SK-N-MC (cell line): ENCODE measurements around the gene MYRFL.

Source experiments
- DNase-seq: peaks from one replicate; pipeline ENCODE4 v3.0.0-alpha.2; 2011; ENCODE audit warnings: low read depth, low spot score
- H3K27ac ChIP-seq: fragments of 200-600 bp; sonication (generic); 2 replicates; pipeline ENCODE4 v1.5.1; 2016; ENCODE audit warnings: mixed run types
- H3K36me3 ChIP-seq: fragments of 200-600 bp; sonication (generic); 2 replicates; pipeline ENCODE4 v1.6.1; 2017; ENCODE audit warnings: antibody characterized with exemption, low read length, mixed read lengths; ENCODE audit not compliant: insufficient read depth
- H3K4me3 ChIP-seq: fragments of 200-600 bp; sonication (generic); 2 replicates; pipeline ENCODE4 v1.5.1; 2016
- H3K9ac ChIP-seq: fragments of 200-600 bp; sonication (generic); 2 replicates; pipeline ENCODE4 v1.8.0; 2017; ENCODE audit warnings: mixed run types, mixed read lengths; ENCODE audit not compliant: insufficient read length
- H3K9me3 ChIP-seq: fragments of 200-600 bp; sonication (generic); 2 replicates; pipeline ENCODE4 v1.6.1; 2017; ENCODE audit warnings: low read depth, mild to moderate bottlenecking, antibody characterized with exemption, low read length, moderate library complexity, mixed read lengths
- EZH2 ChIP-seq: fragments of 200-600 bp; sonication (generic); IDR thresholded peaks from one replicate; pipeline ENCODE4 v1.6.1; 2017; ENCODE audit warnings: antibody characterized with exemption
- FOXP2 ChIP-seq: optimal IDR thresholded peaks from 2 replicates; pipeline ENCODE3; 2011; ENCODE audit warnings: mild to moderate bottlenecking, moderate library complexity; ENCODE audit not compliant: insufficient read depth; ENCODE audit errors: extremely low read length, control extremely low read depth
- POLR2AphosphoS5 ChIP-seq: IDR thresholded peaks from 2 replicates; pipeline ENCODE4 v1.6.1; 2012; ENCODE audit warnings: mild to moderate bottlenecking, low read depth, low read length, borderline replicate concordance

MYRFL gene

GRCh38 chr12:69936766-69937165, 111.7 kb downstream of the MYRFL start:
- Histone ChIP-seq H3K36me3 (no peaks in the 10 kb centered on the region), H3K9ac (no peak overlapping the region), H3K27ac (no peak overlapping the region), H3K4me3 (no peak overlapping the region), H3K9me3 (no peaks in the 10 kb centered on the region)
- TF ChIP-seq POLR2AphosphoS5 = no peak
- TF ChIP-seq EZH2 = no peak
- TF ChIP-seq FOXP2 = no peak
- DNase-seq = no peak

GRCh38 chr12:69947123-69947522, 122.1 kb downstream of the MYRFL start:
- no peak overlapping the region for H3K9ac ChIP-seq
- H3K36me3 ChIP-seq = no peaks in the 10 kb centered on the region
- H3K4me3 ChIP-seq = peak overlapping the region; percentile 2; the same call in 1 of the 2 replicates
- TF ChIP-seq EZH2 (no peak), POLR2AphosphoS5 (peak; percentile 16; the same call in 1 of the 2 replicates)
- DNase-seq = peak; percentile 34
- no peaks in the 10 kb centered on the region for H3K9me3 ChIP-seq
- H3K27ac ChIP-seq = peak overlapping the region; percentile 40; the same call in 1 of the 2 replicates

GRCh38 chr12:69947897-69948296, 122.9 kb downstream of the MYRFL start:
- peak overlapping the region; percentile 40; the same call in 1 of the 2 replicates for H3K27ac ChIP-seq
- H3K9me3 ChIP-seq = no peaks in the 10 kb centered on the region
- H3K4me3 ChIP-seq = peak overlapping the region; percentile 49; the same call in 1 of the 2 replicates
- peak; percentile 77 for DNase-seq
- no peak overlapping the region for H3K9ac ChIP-seq
- TF ChIP-seq POLR2AphosphoS5 (peak; percentile 69; the same call in 1 of the 2 replicates), EZH2 (no peak), FOXP2 (no peak)
- no peaks in the 10 kb centered on the region for H3K36me3 ChIP-seq

GRCh38 chr12:69948851-69949250, 123.8 kb downstream of the MYRFL start:
- no peak overlapping the region; the same call in 1 of the 2 replicates for H3K4me3 ChIP-seq
- H3K9me3 ChIP-seq = no peaks in the 10 kb centered on the region
- no peak overlapping the region for H3K27ac ChIP-seq
- no peaks in the 10 kb centered on the region for H3K36me3 ChIP-seq
- no peak overlapping the region for H3K9ac ChIP-seq
- TF ChIP-seq EZH2 = no peak
- no peak for TF ChIP-seq POLR2AphosphoS5
- no peak for TF ChIP-seq FOXP2
- no peak for DNase-seq

GRCh38 chr12:69949311-69950002, 124.4 kb downstream of the MYRFL start:
- TF ChIP-seq POLR2AphosphoS5 = no peak
- TF ChIP-seq FOXP2 = no peak
- no peak for TF ChIP-seq EZH2
- Histone ChIP-seq H3K27ac (no peak overlapping the region), H3K36me3 (no peaks in the 10 kb centered on the region), H3K9ac (no peak overlapping the region), H3K9me3 (no peaks in the 10 kb centered on the region), H3K4me3 (no peak overlapping the region)
- DNase-seq = no peak

- TF ChIP-seq EZH2 (no peak), POLR2AphosphoS5 (no peak), FOXP2 (no peak)
- DNase-seq = no peak
- no peaks in the 10 kb centered on the region for H3K36me3 ChIP-seq
These were observed 126.1 kb downstream of the MYRFL start for GRCh38 chr12:69951108-69951507.

GRCh38 chr12:69952890-69953289, 127.9 kb downstream of the MYRFL start:
- no peaks in the 10 kb centered on the region for H3K9me3 ChIP-seq
- no peaks in the 10 kb centered on the region for H3K36me3 ChIP-seq
- no peak overlapping the region for H3K27ac ChIP-seq
- DNase-seq = no peak
- TF ChIP-seq EZH2 (no peak), POLR2AphosphoS5 (no peak), FOXP2 (no peak)
- H3K4me3 ChIP-seq = no peak overlapping the region
- no peak overlapping the region for H3K9ac ChIP-seq

More at GRCh38 chr12:69951108-69951507, 126.1 kb downstream of the MYRFL start:
- H3K9ac ChIP-seq = no peak overlapping the region
- no peak overlapping the region for H3K4me3 ChIP-seq
- no peak overlapping the region for H3K27ac ChIP-seq
- no peaks in the 10 kb centered on the region for H3K9me3 ChIP-seq

- H3K36me3 ChIP-seq = no peaks in the 10 kb centered on the region
- no peak overlapping the region for H3K9ac ChIP-seq
- no peak for TF ChIP-seq FOXP2
- TF ChIP-seq POLR2AphosphoS5 = no peak
- no peak for TF ChIP-seq EZH2
- H3K4me3 ChIP-seq = no peak overlapping the region
- no peak for DNase-seq
- H3K27ac ChIP-seq = no peak overlapping the region
- no peaks in the 10 kb centered on the region for H3K9me3 ChIP-seq
These were observed 136.2 kb downstream of the MYRFL start for GRCh38 chr12:69961246-69961645.
